Left cardiac atrium (tissue), 4 donors: ENCODE results near the gene ZNF512. TPM values are rescaled to one million over a fixed set of nuclear protein-coding genes. Genes with fewer than 3 reads are reported as not detected.
"Not testable (repeated sequence)": the region's sequence is repeated elsewhere in the genome, so short reads cannot be mapped to it uniquely, and the experiment has no call there.

Experiments used
- ATAC-seq, 2 donors: fragments of 200-7000 bp; cut with Tn5 transposase; one replicate each; pipeline ENCODE4 v1.9.1; 2020; ENCODE audit warnings: mild to moderate bottlenecking in 2 of 2, moderate library complexity in 2 of 2
- DNase-seq: peaks from one replicate; pipeline ENCODE4 v3.0.0-alpha.2; 2020
- intact Hi-C, 2 donors: fragments of 100-400 bp; cut with DNase I; formaldehyde crosslinking; loops; one replicate each; pipeline versions ENCODE4 v1.14.1 to v1.15.1; 2022 to 2023
- total RNA-seq, 2 donors: library from RNA; stranded (reverse); fragmentation: NEBNext Ultra II Directional; extraction: Animal tissue kit (Norgen Biotek cat#: 25700); gene quantifications; one replicate each; pipeline ENCODE4 v1.2.1, GENCODE V29; 2021
- donor health status: DM: no; HTN: yes; CAD: no.
- donor health status: DM: no; HTN: yes; CAD: no; lungs with severe emphysema.
- donor health status: DM: yes; HTN: yes; CAD: no.
- donor health status: Dilated cardiomyopathy.

ZNF512 gene
- total RNA-seq, 2 donors from 2014 or later: 20.0 to 20.8 TPM

- ATAC-seq: peak in 1 of 2 donors; percentile 10
- intact Hi-C loops, DNase-seq: not testable (repeated sequence)
Observed at GRCh38 chr2:27626921-27627320, 44.1 kb downstream of the ZNF512 start.

GRCh38 chr2:27627963-27628766, 45.3 kb downstream of the ZNF512 start:
- ATAC-seq (peak; percentile 56 to 67), DNase-seq (no peak)
- intact Hi-C loops: no loop called here

GRCh38 chr2:27628767-27629709, 46.2 kb downstream of the ZNF512 start, which contains the start of the genes CCDC121 and GPN1:
CCDC121 (minus strand) TSS chr2:27629012; CDS start chr2:27627799, 1,213 bp downstream.
GPN1 (plus strand) TSS chr2:27629050; CDS start chr2:27629059, 9 bp downstream.
- intact Hi-C loops: no loop called here
- ATAC-seq: peak; percentile 99

GRCh38 chr2:27630257-27630656, 47.4 kb downstream of the ZNF512 start:
- ATAC-seq, DNase-seq, intact Hi-C loops: not testable (repeated sequence)

More at GRCh38 chr2:27628767-27629709, 46.2 kb downstream of the ZNF512 start, which contains the start of the genes CCDC121 and GPN1:
- DNase-seq: peak; percentile 92

- intact Hi-C loops: no loop called here
- ATAC-seq: no peak
- DNase-seq: no peak
Observed at GRCh38 chr2:27634291-27634690, 51.4 kb downstream of the ZNF512 start.

- DNase-seq (no peak), ATAC-seq (no peak)
- intact Hi-C loops: no loop called here
Observed at GRCh38 chr2:27636766-27637165, 53.9 kb downstream of the ZNF512 start.

GRCh38 chr2:27638037-27638637, 55.3 kb downstream of the ZNF512 start:
- ATAC-seq: no peak
- intact Hi-C loops: no loop called here
- DNase-seq: no peak

- intact Hi-C loops: no loop called here
- no peak for ATAC-seq
- DNase-seq: no peak
Observed at GRCh38 chr2:27638709-27639108, 55.9 kb downstream of the ZNF512 start.

- intact Hi-C loops: no loop called here
- ATAC-seq (no peak), DNase-seq (no peak)
Observed at GRCh38 chr2:27640722-27641245, 57.9 kb downstream of the ZNF512 start.

GRCh38 chr2:27645197-27645596, 62.4 kb downstream of the ZNF512 start:
- intact Hi-C loops: no loop called here
- no peak for DNase-seq
- ATAC-seq: no peak

- DNase-seq (no peak), ATAC-seq (no peak)
- intact Hi-C loops: no loop called here
Observed at GRCh38 chr2:27647289-27647688, 64.4 kb downstream of the ZNF512 start.

GRCh38 chr2:27647737-27648136, 64.9 kb downstream of the ZNF512 start:
- intact Hi-C loops: no loop called here
- no peak for ATAC-seq
- no peak for DNase-seq

GRCh38 chr2:27651056-27651455, 68.2 kb downstream of the ZNF512 start:
- intact Hi-C loops: no loop called here

GRCh38 chr2:27652341-27652740, 69.5 kb downstream of the ZNF512 start:
- no peak for ATAC-seq
- intact Hi-C loops: no loop called here
- no peak for DNase-seq

More at GRCh38 chr2:27651056-27651455, 68.2 kb downstream of the ZNF512 start:
- ATAC-seq: no peak
- no peak for DNase-seq

- no peak for ATAC-seq
- intact Hi-C loops: no loop called here
- DNase-seq: no peak
Observed at GRCh38 chr2:27652790-27653189, 69.9 kb downstream of the ZNF512 start.

- ATAC-seq: no peak
- no peak for DNase-seq
- intact Hi-C loops: no loop called here
Observed at GRCh38 chr2:27653397-27653796, 70.6 kb downstream of the ZNF512 start.

- intact Hi-C loops: no loop called here
- DNase-seq (no peak), ATAC-seq (no peak)
Observed at GRCh38 chr2:27655155-27655951, 72.5 kb downstream of the ZNF512 start.

GRCh38 chr2:27661371-27661770, 78.5 kb downstream of the ZNF512 start:
- intact Hi-C loops: no loop called here
- no peak for ATAC-seq
- DNase-seq: no peak
